Hematopoietic multipotent progenitor cell (in vitro differentiated cells): ENCODE data around the gene ANO1. TPM values are rescaled to one million over a fixed set of nuclear protein-coding genes. Genes with fewer than 3 reads are reported as not detected.

Experiments
- DNase-seq, 3 donors: peaks; one replicate each; pipeline ENCODE4 v3.0.0-alpha.2; 2011 to 2015; ENCODE audit warnings: low read depth in 2 of 3, low spot score in 2 of 3
- total RNA-seq: library from RNA; depleted of rRNA; stranded (reverse); fragments of >200 nt; gene quantifications from one replicate; pipeline ENCODE4 v1.2.3, GENCODE V29; 2012

Gene ANO1
- total RNA-seq, 1 donor: not detected

DNA sequence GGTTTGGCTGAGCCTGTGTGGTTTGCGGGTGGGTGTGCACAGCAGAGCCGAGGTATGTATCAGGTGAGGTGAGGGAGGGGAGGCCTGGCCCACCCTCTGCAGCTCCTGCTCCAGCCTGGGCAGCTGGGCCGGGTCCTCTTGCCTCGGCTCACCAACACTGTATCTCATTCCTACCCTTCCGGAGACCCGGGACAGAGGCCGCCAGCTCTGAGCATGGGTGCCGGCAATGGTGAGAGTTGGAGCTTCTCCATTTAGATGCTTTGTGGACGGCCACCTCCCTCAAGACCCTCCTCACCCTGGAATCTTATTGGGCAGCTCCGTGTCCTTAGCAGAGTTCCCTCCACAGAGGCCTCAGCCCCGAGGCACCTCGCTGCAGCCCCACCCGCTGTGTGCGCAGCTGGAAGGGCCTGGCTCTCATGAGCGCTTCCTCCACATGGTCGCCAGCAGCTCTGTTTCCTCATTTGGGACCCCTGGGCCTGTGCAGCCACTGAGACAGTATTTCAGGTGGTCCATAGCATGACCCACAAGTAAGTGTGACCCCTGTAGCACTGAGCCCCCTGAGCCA lies 55.7 kb downstream of the ANO1 start:
- DNase-seq: no peak

DNA sequence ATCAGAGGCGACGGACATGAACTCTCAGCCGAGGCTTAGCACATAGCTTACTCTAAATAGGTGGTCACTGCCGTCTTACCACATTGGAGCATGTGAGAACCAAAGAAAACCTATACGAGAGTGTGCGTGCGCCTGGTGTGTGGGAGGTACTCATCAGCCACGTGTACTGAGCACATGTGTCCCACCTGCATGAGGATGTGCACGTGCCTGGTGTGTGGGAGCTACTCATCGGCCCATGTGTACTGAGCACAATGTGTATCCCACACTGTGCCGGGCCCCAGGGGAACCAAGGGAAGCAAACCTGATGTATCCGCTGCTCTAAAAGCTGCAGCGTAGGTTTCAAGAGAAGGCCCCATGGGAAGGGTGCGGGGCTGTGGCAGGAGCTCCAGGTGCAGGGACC lies 56.4 kb downstream of the ANO1 start:
- no peak for DNase-seq

DNA sequence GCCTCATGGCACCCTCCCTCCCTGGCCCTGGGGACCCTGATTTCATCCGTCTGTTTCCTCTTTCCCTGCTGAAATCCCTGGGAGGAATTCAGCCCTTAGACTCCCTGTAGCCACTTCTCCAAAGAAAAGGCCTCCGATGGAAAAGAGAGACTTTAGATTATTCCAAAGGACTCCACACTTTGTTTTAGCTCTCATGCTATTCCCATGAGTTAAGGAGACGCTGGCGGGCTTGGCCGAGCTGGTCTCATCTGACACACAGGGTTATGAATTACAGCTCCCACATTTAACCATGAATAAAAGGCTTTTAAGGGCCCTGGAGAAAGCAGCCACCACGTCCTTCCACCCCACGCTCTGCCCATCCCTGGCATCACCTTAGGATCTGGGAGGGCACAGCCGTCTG lies 57.0 kb downstream of the ANO1 start:
- no peak for DNase-seq

DNA sequence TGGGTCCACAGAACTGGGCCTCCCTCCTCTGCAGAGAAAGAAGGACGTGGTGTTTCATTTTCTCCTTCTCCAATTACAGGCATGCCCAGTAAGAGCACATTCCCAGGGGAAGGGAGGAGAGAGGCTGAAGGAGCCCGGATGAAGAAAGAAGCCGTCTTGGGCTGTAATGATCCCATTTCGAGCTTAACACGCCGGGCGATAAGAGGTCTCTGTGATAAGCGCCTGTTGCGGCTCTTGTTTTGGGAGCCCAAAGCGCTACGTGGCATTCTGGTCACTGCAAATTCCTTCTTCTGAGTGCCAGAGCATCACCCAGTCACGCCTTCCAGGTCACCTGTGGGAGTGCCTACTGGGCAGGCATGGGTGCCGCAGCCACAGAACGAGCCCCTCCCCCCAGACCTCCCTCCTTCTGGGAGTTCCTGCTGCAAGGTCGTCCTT lies 57.5 kb downstream of the ANO1 start:
- no peak for DNase-seq

DNA sequence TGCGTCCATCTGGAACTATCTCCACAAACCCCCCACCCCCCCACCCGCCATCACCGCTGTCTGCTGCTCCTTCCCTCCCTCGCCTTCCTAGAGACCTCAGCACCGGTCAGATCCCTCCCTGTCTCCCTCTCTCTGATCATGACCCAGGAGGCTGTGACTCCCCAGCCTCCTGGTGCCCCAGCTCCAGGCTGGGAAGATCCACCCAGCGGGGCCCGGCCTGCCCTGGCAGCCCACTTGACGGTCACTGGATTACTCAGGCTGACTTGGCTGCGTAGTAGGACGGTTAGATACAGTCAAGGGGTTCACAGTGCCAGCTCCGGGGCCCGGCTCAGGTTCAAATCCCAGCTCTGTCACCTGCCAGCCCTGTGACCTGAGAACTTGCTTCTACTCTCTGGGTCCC lies 59.3 kb downstream of the ANO1 start:
- no peak for DNase-seq

DNA sequence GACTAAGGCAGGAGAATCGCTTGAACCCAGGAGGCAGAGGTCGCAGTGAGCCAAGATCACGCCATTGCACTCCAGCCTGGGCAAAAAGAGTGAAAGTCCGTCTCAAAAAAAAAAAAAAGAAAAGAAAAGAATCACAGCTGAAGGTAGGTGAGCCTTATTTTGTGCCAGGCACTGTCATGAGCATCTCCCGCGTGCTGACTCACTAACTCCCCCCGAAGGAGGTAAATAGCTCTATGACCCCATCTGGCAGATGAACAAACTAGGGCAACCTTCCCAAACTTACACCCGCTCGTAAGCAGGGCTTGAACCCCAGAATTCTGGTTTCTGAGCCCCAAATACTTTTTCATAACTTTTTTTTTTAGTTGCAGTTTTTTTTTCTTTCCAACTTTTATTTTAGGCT lies 60.3 kb downstream of the ANO1 start:
- no peak for DNase-seq

DNA sequence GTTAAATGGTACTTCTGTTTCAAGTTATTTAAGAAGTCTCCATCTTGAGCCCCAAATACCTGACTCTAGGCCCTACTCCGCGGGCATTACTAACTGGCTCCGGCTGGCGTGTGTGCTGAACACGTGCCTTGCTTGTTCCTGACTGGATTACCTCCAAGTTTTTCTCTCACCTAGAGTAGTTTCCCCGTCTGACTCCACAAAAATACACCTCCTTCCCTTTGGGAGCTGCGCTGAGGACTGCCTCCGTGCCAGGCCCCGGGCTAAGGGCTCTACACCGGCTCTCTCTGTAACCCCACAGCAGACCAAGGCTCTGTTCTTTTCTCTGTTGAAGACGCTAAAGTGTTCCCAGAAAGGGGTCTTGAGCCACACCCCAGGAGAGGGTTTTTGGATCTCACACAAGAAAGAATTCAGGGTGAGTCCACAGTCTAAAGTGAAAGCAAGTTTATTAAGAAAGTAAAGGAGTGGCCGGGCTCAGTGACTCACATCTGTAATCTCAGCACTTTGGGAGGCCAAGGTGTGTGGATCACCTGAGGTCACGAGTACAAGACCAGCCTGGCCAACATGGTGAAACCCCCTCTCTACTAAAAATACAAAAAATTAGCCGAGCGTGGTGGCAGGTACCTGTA lies 61.8 kb downstream of the ANO1 start:
- DNase-seq: no peak

DNA sequence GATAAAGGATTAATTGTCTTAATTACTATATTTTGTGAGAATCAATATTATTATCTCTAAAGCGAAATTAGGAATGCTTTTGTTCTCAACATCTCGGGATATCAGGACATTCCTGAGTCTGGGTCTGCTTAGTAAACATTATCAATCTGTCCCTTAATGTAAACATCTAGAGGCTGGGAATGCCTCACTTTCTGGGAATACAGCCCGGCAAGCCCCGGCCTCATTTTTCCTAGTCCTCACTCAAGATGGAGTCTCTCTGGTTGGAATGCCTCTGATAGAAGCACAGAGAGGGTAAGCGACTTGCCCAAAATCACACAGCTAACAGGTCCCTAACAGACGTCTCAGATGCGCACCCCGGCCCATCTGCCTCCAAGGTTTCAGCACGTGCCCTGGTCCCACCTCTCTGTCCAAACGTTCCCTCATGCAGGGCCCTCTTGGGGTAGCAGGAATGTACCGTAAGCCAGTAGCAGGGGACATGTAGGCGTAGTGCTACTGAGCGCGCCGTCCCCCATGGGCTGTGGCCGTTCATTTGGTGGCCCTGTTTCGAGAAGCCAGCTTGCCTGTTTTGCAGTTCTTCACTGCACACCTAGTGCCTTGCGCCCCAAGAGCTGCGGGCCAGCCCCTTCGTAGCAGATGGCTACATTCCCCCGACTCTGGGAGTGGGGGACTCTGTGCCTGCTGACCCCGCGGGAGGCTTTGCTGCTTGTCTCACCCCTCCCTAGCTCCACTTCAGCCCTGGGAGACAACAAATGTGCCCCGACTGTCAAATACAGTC lies 62.8 kb downstream of the ANO1 start:
- DNase-seq: no peak

DNA sequence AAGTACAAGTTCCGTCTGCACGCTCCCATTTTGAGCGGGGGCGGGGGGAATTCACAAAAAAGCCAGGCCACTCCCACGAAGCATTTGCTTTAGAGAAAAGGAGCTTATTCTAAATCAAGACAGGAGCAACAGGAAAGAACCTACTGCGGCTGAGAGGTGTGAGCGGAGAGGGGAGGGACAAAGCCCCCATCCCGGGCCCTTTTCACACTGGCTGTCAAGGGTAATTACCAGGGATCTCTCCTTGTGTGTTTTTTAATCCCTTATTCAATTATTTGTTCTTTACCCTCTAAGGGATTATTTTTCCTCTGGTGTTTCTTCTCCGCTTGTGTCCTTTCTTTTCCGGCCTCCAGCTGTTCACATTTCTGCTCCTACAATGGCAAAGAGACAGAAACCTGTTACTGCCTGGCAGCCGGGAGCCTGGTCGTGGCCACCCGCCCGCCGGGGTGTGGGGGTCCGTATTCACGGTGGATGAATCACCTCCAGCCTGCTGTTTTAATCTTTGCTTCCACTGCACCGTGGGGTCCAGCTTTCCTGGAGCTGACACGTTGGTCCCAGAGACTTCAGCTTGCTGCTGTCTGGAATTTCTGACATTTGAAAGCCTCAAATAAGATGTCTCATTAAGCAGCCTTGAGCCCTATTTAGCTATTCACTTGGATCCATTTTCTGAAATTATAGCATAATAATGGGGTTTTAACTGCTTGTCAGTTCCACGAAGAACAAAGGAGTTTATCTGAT lies 63.5 kb downstream of the ANO1 start:
- DNase-seq: no peak

DNA sequence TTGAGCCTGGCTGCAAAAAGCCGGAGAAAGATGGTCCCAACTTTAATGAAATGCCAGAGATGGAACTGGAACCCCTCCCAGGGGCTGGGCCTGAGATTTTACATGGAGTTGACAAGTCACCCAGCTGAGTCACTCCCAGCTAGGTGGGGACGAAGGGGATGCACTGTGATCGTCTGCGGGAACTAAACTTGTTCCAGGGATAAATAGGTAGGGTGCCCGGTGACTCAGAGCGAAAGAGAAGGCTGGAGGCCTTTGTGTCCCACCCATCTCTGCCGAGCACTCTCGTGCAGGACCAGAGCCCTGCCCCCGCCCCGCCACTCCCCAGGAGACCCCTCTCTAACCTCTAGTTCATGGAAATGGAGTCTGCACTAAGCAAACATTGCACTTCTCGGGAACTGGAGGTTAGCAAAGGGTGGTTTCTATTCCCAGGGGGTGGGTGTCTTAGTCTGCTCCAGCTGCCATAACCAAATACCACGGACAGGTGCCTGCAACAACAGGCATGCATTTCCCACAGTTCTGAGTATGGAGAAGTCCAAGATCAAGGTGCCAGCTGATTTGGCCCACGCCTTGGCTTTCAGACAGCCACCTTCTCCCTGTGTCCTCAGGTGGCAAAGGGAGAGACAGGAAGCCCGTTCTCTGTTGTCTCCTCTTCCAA lies 64.2 kb downstream of the ANO1 start:
- no peak for DNase-seq

DNA sequence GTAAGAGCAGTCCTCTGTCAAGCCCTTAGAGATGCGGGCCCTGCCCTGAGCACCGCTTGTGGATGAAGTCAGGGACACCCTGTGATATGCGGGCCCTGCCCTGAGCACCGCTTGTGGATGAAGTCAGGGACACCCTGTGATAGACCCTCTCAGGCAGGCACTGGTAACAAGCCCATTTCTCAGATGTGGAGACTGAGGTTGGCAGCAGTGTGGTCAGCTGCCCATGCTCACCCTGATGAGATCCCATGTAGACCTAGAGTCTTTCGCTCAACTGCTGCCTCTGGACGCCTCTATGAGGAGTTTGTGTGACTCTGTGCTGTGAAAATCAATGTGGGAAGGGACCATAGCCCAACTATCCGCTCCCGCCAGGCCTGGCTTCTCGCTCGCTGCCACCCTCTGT lies 66.1 kb downstream of the ANO1 start:
- no peak for DNase-seq

DNA sequence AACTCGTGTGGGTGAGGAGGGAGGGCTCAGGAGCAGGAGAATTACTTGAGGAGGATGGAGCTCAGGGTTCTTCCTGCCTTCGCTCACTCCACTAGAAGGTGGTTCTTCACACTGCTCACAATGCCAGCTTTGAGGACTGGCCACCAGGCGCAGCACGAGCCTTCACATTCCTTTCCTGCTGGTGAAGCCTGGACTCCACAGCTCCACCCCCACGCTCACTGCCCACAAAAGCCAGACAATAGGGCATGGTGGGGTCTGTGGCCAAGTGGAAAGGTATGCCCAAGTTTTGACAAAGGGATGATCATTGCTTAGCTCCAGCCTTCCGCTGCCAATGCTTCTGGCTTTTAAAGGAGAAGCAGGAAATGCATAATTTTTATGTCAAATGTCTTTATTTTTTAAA lies 67.0 kb downstream of the ANO1 start:
- no peak for DNase-seq

DNA sequence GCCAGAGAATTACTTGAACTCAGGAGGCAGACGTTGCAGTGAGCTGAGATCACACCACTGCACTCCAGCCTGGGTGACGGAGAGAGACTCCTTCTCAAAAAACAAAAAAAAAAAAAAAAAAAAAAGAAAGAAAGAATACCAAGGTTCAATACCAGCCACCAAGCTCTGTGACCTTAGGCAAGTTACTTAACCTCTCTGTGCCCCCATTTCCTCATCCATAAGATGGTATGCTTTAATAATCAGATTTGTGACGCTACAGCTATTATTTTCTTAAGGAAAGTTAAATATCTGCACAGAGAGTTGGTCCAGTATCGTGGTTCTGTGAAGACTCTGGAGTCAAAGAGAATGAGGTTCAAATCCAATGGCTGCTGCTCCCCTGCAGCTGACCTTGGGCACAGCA lies 67.7 kb downstream of the ANO1 start:
- no peak for DNase-seq

DNA sequence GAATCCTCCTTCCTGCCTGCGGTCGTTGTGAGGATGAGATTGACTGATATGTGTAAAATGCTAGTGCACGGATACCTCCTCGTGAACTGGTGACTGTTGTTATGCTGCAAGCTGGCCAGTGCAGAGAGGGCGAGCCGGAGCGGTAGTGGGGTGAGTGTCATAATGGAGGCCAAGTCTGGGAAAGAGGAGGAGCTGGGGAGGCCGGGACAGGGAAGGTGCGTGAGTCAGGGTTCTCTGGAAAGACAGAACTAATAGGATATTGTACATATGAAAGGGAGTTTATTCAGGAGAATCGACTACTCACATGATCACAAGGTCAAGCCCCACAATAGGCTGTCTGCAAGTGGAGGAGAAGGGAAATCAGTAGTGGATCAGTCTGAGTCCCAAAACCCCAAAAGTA lies 68.2 kb downstream of the ANO1 start:
- DNase-seq: no peak

DNA sequence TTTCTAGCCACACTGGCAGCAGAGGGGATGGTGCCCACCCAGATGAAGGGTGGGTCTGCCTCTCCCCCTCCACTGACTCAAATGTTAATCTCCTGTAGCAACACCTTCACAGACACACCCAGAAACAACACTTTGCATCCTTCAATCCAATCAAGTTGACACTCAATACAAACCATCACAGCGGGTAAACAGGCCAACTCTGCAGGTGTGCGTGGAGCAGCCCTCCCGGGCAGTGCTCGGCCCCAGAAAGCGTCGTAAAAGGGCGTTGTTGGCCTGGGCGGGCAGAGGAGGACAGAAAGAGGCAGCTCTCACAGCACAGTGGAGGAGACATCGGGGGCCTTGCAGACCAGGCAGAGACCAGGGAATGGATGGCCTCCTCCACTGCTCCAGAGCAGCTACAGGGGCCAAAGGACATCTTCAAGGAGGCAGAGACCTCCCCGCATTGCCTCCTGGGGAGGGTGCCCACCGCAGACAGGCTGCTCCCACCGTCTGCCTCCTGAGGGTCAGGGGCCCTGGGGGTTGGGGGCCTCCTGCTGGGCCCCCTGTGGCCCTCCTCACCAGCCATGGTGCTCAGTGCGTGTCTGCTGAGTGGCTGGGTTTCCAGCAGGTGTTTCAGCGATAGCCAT lies 68.9 kb downstream of the ANO1 start:
- no peak for DNase-seq

DNA sequence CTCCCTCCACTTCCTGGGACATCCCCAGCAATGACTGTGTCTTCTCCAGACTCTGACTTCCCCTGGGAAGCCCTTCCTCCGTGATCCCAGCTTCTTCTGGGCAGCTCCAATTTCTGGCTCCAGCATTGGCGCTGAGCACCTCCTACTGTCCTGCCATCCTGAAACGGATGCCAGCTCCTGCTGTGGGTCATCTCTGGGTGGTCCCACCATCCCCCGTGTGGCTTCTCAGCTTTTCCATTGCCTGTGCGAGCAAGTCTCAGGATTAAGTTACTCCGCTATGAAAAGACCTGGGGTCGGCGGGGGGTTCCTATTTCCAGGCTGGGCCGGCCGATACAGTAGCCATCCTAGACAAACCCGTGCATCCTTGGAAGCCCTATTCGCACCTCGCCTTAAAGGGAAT lies 69.6 kb downstream of the ANO1 start:
- no peak for DNase-seq

DNA sequence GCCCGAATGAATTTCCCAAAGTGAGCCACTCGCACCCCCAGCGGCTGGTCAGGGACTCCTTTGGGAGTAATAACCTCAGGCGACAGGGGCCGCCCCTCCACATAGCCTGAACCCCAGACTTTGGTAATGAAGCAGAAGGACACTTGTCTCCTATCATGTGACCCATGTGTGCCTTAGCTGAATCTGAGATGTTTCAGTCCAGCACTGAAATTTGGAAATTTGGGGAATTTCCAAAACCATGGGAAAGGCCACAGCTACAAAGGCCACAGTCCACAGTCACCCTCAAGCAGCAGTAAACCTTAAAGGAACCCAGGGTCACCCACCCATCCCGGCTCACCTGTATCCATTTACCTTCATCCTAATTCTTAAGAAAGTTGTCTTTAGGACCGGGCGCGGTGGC lies 73.6 kb downstream of the ANO1 start:
- DNase-seq: no peak

DNA sequence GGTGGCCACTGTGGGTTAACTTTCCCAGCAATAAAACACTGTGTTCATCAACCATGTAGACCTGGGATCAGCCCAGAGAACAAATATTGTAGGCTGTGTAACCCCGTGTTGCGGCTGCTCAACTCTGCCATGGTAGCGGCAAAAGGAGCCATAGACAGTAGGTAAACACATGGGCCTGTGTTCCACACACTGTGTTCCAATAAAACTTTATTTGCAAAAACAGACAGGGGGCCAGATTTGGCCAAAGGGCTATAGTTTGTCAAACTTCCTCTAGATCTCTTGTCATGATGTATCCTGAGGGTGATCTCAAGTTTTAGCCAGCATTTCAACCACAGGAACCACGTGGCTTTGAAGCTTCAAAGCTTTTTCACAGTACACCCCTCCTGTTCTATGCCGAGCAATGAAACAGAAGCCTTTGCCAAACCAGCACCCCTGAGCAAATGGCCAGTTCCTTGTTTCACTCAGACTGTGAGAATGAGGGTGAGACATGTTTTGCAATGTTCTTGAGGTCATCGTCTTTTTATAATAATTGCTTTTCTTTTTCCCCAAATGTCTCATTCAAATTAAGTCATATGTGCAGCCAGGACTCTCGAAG lies 75.1 kb downstream of the ANO1 start:
- no peak for DNase-seq

DNA sequence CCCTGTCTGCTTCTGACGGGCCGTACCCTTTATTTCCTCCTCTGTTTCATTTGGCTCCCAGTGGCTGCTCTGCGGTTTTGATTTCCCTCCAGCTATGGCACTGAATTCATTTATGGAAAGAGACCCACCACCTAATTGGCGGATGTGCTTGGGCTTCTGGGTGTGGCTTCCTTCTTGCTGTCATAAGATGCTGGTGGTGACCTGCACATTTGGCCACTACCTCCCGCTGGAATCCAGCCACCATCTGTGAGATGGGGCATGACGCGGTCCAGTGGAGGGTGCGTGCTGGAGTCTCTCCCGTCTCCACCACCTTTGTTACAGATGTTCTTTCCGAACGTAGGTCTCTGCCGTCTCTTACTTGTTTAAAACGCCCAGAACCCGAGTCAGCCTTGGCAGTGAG lies 77.3 kb downstream of the ANO1 start:
- no peak for DNase-seq

DNA sequence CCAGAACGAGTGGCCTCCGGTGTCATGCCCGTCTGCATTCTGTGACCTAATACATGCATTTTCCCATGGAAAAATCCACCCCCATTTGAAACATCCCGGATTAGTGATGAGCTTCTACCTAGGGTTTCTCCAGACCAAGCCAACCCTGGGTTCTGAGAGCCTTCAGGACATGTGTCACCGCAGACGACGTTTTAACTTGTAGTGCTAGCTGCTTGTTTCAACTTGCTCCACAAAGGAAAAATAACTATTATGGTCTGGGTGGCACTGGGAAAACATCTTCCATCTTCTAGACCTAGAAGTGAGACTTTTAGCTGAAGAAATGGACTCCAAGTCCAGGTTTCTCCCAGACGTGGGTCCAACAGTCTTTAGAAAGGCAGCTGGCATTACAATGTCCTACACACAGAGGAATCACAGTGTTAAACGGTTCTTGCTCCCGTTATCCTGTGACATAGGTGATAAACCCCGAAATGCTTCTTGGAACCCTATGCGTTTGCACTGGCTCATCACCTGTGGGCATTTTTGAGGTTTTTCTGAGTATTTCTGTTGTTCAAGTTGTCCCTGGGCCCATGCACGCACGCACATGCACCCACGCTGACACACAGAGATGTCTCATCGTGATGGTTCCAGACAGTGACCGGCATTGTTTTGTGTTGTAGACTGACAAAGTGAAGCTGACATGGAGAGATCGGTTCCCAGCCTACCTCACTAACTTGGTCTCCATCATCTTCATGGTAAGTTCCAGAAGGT lies 78.3 kb downstream of the ANO1 start:
- no peak for DNase-seq
